GM23338 (cell line): ENCODE results near the gene SH3GLB1. TPM values are rescaled to one million over a fixed set of nuclear protein-coding genes. Genes with fewer than 3 reads are reported as not detected.

Source experiments
- ATAC-seq: fragments of 200-7000 bp; cut with Tn5 transposase; 3 replicates; pipeline ENCODE4 v1.9.1; 2020
- DNase-seq: peaks from one replicate; pipeline ENCODE4 v3.0.0-alpha.2; 2015; ENCODE audit warnings: low spot score
- H2AFZ ChIP-seq: fragments of 200-600 bp; sonication (generic); 2 replicates; pipeline ENCODE4 v1.8.0; 2016; ENCODE audit warnings: antibody characterized with exemption, mild to moderate bottlenecking, moderate library complexity
- H3F3A ChIP-seq: fragments of 200-600 bp; sonication (generic); replicated peaks from 2 replicates; pipeline ENCODE4 v1.8.0; 2017; ENCODE audit warnings: antibody characterized with exemption, mixed run types, low read depth
- H3K27ac ChIP-seq: fragments of 200-600 bp; sonication (generic); 2 replicates; pipeline ENCODE4 v1.6.1; 2016; ENCODE audit warnings: low read depth
- H3K27me3 ChIP-seq: fragments of 200-600 bp; sonication (generic); 2 replicates; pipeline ENCODE4 v1.8.0; 2016; ENCODE audit warnings: mild to moderate bottlenecking, mixed run types, moderate library complexity; ENCODE audit not compliant: insufficient read depth
- H3K36me3 ChIP-seq: fragments of 200-600 bp; sonication (generic); 2 replicates; pipeline ENCODE4 v1.8.0; 2016; ENCODE audit warnings: mild to moderate bottlenecking; ENCODE audit not compliant: insufficient read depth
- H3K4me1 ChIP-seq: fragments of 200-600 bp; sonication (generic); 2 replicates; pipeline ENCODE4 v1.8.0; 2016; ENCODE audit warnings: mild to moderate bottlenecking, moderate library complexity; ENCODE audit not compliant: insufficient read depth
- H3K4me2 ChIP-seq: fragments of 200-600 bp; sonication (generic); 2 replicates; pipeline ENCODE4 v1.7.1; 2017; ENCODE audit warnings: mixed run types
- H3K4me3 ChIP-seq: fragments of 200-600 bp; sonication (generic); 2 replicates; pipeline ENCODE4 v1.6.1; 2016; ENCODE audit warnings: mixed run types
- H3K79me2 ChIP-seq: fragments of 200-600 bp; sonication (generic); replicated peaks from 2 replicates; pipeline ENCODE4 v1.8.0; 2017; ENCODE audit warnings: mild to moderate bottlenecking; ENCODE audit not compliant: insufficient read depth
- H3K9me2 ChIP-seq: fragments of 200-600 bp; sonication (generic); 2 replicates; pipeline ENCODE4 v1.8.0; 2017; ENCODE audit not compliant: insufficient read depth
- H4K20me1 ChIP-seq: fragments of 200-600 bp; sonication (generic); replicated peaks from 2 replicates; pipeline ENCODE4 v1.8.0; 2017; ENCODE audit warnings: mild to moderate bottlenecking; ENCODE audit not compliant: insufficient read depth
- H3K27ac Mint-ChIP-seq: 2 replicates; pipeline ENCODE4 v1.8.0; 2020; ENCODE audit warnings: inconsistent platforms, mild to moderate bottlenecking, moderate library complexity, mixed read lengths
- H3K27me3 Mint-ChIP-seq: 3 replicates; pipeline ENCODE4 v1.8.0; 2022; ENCODE audit warnings: low read depth, mild to moderate bottlenecking, moderate library complexity, mixed read lengths, inconsistent platforms; ENCODE audit not compliant: insufficient read depth, poor library complexity
- H3K36me3 Mint-ChIP-seq: 3 replicates; pipeline ENCODE4 v1.8.0; 2021; ENCODE audit warnings: low read depth, mild to moderate bottlenecking, inconsistent platforms, moderate library complexity, mixed read lengths
- H3K4me1 Mint-ChIP-seq: 3 replicates; pipeline ENCODE4 v1.8.0; 2020; ENCODE audit warnings: mild to moderate bottlenecking, inconsistent platforms, mixed read lengths
- H3K4me3 Mint-ChIP-seq: 3 replicates; pipeline ENCODE4 v1.8.0; 2021; ENCODE audit warnings: moderate library complexity, mild to moderate bottlenecking, inconsistent platforms, mixed read lengths
- H3K9me3 Mint-ChIP-seq: 3 replicates; pipeline ENCODE4 v1.8.0; 2020; ENCODE audit warnings: moderate library complexity, mild to moderate bottlenecking, inconsistent platforms, mixed read lengths
- CREB1 ChIP-seq: fragments of 250-450 bp; sonication (Bioruptor Pico); IDR thresholded peaks from 2 replicates; pipeline ENCODE4 v1.5.0; 2020; ENCODE audit warnings: low read depth, mild to moderate bottlenecking, moderate library complexity
- EZH2phosphoT487 ChIP-seq: fragments of 200-600 bp; sonication (generic); IDR thresholded peaks from one replicate; pipeline ENCODE4 v1.8.1; 2018; ENCODE audit warnings: antibody characterized with exemption; ENCODE audit not compliant: unreplicated experiment
- NANOG ChIP-seq: IDR thresholded peaks from 2 replicates; pipeline ENCODE4 v1.6.1; 2016; ENCODE audit warnings: antibody characterized with exemption, borderline replicate concordance
- POLR2AphosphoS5 ChIP-seq: IDR thresholded peaks from 2 replicates; pipeline ENCODE4 v1.6.1; 2016; ENCODE audit warnings: antibody characterized with exemption, low read depth
- STAT1 ChIP-seq: IDR thresholded peaks from one replicate; pipeline ENCODE4 v1.6.1; 2016; ENCODE audit warnings: antibody characterized with exemption; ENCODE audit not compliant: unreplicated experiment
- ZNF331 ChIP-seq: fragments of 250-450 bp; sonication (Bioruptor Pico); IDR thresholded peaks from 2 replicates; pipeline ENCODE4 v1.5.0; 2020; ENCODE audit warnings: low read depth, mild to moderate bottlenecking, moderate library complexity
- polyA plus RNA-seq: library from polyadenylated mRNA; unstranded; fragments of >200 nt; fragmentation: Nextera tagmentation; extraction: Ambion mirVana; gene quantifications from 2 replicates; pipeline ENCODE4 v1.2.1, GENCODE V29; 2016
- total RNA-seq: library from RNA; depleted of rRNA; stranded (reverse); fragments of >200 nt; shearing (Covaris generic); gene quantifications from 2 replicates; pipeline ENCODE4 v1.2.3, GENCODE V29; 2014
- TF ChIP-seq, protein P1 (sequence below): IDR thresholded peaks from 2 replicates; pipeline ENCODE4 v1.6.1; 2016; ENCODE audit warnings: antibody characterized with exemption
- TF ChIP-seq, protein P2 (sequence below): fragments of 250-450 bp; sonication (Bioruptor Pico); IDR thresholded peaks from 2 replicates; pipeline ENCODE4 v1.5.0; 2020; ENCODE audit warnings: mild to moderate bottlenecking, moderate library complexity
- TF ChIP-seq, protein P3 (sequence below): IDR thresholded peaks from one replicate; pipeline ENCODE4 v1.6.1; 2018; ENCODE audit warnings: antibody characterized with exemption; ENCODE audit not compliant: unreplicated experiment
- TF ChIP-seq, protein P4 (sequence below), 2 experiments: fragments of 200-600 bp in 1 of 2; sonication (generic) in 1 of 2; conservative IDR thresholded peaks; 2 replicates each; pipeline versions ENCODE4 v1.5.1 to v1.6.1; 2016 to 2017; ENCODE audit warnings: antibody characterized with exemption in 2 of 2, low read depth in 2 of 2, mild to moderate bottlenecking in 2 of 2, moderate library complexity in 1 of 2

Gene SH3GLB1
- total and polyA plus RNA-seq, 2 experiments from 2014 or later, result 21.4 to 29.4 TPM

DNA sequence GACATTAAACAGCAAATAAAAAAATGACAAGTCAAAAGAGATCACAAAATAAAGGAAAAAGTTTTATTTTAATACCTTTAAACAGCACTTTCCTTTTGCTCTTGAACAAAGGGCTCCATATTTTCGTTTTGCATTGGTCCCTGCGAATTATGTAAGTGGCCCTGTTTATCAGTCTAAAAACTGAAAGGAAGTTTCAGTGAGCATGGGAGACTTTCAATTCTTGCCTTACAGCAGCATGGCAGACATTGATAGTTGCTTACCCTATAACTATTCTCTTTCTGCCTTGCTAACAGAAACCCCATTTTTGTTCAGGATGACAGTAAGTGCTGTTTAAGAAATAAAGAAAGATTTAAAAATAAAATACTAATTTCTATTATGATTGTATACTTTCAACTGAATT lies 5.2 kb upstream of the SH3GLB1 start:
- Mint-ChIP-seq H3K9me3 (no peaks in the 10 kb centered on the region), H3K36me3 (no peaks in the 10 kb centered on the region), H3K27me3 (peaks cover 3% of the 10 kb centered on the region), H3K27ac (no peak overlapping the region), H3K4me1 (peaks cover 16% of the 10 kb centered on the region; the same call in 2 of the 3 replicates), H3K4me3 (no peak overlapping the region)
- ATAC-seq, result no peak
- Histone ChIP-seq H3K9me2 (no peaks in the 10 kb centered on the region), H3K4me3 (no peak overlapping the region), H3K4me2 (no peak overlapping the region), H3K4me1 (peaks cover 5% of the 10 kb centered on the region), H4K20me1 (no peaks in the 10 kb centered on the region), H3K36me3 (no peaks in the 10 kb centered on the region), H3F3A (no peaks in the 10 kb centered on the region), H3K27me3 (no peaks in the 10 kb centered on the region), H2AFZ (no peak overlapping the region), H3K79me2 (no peaks in the 10 kb centered on the region), H3K27ac (no peak overlapping the region)
- DNase-seq, result no peak
- TF ChIP-seq, protein P1, sequence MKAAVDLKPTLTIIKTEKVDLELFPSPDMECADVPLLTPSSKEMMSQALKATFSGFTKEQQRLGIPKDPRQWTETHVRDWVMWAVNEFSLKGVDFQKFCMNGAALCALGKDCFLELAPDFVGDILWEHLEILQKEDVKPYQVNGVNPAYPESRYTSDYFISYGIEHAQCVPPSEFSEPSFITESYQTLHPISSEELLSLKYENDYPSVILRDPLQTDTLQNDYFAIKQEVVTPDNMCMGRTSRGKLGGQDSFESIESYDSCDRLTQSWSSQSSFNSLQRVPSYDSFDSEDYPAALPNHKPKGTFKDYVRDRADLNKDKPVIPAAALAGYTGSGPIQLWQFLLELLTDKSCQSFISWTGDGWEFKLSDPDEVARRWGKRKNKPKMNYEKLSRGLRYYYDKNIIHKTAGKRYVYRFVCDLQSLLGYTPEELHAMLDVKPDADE, result no peak
- TF ChIP-seq CREB1 (CRISPR knock-in tag), result no peak
- TF ChIP-seq STAT1, result no peak
- TF ChIP-seq, protein P2, sequence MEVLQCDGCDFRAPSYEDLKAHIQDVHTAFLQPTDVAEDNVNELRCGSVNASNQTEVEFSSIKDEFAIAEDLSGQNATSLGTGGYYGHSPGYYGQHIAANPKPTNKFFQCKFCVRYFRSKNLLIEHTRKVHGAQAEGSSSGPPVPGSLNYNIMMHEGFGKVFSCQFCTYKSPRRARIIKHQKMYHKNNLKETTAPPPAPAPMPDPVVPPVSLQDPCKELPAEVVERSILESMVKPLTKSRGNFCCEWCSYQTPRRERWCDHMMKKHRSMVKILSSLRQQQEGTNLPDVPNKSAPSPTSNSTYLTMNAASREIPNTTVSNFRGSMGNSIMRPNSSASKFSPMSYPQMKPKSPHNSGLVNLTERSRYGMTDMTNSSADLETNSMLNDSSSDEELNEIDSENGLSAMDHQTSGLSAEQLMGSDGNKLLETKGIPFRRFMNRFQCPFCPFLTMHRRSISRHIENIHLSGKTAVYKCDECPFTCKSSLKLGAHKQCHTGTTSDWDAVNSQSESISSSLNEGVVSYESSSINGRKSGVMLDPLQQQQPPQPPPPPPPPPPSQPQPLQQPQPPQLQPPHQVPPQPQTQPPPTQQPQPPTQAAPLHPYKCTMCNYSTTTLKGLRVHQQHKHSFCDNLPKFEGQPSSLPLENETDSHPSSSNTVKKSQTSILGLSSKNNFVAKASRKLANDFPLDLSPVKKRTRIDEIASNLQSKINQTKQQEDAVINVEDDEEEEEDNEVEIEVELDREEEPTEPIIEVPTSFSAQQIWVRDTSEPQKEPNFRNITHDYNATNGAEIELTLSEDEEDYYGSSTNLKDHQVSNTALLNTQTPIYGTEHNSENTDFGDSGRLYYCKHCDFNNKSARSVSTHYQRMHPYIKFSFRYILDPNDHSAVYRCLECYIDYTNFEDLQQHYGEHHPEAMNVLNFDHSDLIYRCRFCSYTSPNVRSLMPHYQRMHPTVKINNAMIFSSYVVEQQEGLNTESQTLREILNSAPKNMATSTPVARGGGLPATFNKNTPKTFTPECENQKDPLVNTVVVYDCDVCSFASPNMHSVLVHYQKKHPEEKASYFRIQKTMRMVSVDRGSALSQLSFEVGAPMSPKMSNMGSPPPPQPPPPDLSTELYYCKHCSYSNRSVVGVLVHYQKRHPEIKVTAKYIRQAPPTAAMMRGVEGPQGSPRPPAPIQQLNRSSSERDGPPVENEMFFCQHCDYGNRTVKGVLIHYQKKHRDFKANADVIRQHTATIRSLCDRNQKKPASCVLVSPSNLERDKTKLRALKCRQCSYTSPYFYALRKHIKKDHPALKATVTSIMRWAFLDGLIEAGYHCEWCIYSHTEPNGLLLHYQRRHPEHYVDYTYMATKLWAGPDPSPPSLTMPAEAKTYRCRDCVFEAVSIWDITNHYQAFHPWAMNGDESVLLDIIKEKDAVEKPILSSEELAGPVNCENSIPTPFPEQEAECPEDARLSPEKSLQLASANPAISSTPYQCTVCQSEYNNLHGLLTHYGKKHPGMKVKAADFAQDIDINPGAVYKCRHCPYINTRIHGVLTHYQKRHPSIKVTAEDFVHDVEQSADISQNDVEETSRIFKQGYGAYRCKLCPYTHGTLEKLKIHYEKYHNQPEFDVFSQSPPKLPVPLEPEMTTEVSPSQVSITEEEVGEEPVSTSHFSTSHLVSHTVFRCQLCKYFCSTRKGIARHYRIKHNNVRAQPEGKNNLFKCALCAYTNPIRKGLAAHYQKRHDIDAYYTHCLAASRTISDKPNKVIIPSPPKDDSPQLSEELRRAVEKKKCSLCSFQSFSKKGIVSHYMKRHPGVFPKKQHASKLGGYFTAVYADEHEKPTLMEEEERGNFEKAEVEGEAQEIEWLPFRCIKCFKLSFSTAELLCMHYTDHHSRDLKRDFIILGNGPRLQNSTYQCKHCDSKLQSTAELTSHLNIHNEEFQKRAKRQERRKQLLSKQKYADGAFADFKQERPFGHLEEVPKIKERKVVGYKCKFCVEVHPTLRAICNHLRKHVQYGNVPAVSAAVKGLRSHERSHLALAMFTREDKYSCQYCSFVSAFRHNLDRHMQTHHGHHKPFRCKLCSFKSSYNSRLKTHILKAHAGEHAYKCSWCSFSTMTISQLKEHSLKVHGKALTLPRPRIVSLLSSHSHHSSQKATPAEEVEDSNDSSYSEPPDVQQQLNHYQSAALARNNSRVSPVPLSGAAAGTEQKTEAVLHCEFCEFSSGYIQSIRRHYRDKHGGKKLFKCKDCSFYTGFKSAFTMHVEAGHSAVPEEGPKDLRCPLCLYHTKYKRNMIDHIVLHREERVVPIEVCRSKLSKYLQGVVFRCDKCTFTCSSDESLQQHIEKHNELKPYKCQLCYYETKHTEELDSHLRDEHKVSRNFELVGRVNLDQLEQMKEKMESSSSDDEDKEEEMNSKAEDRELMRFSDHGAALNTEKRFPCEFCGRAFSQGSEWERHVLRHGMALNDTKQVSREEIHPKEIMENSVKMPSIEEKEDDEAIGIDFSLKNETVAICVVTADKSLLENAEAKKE (CRISPR knock-in tag), result no peak
- no peak for TF ChIP-seq NANOG
- TF ChIP-seq EZH2phosphoT487, result no peak
- TF ChIP-seq ZNF331 (CRISPR knock-in tag), result no peak
- TF ChIP-seq, protein P3, sequence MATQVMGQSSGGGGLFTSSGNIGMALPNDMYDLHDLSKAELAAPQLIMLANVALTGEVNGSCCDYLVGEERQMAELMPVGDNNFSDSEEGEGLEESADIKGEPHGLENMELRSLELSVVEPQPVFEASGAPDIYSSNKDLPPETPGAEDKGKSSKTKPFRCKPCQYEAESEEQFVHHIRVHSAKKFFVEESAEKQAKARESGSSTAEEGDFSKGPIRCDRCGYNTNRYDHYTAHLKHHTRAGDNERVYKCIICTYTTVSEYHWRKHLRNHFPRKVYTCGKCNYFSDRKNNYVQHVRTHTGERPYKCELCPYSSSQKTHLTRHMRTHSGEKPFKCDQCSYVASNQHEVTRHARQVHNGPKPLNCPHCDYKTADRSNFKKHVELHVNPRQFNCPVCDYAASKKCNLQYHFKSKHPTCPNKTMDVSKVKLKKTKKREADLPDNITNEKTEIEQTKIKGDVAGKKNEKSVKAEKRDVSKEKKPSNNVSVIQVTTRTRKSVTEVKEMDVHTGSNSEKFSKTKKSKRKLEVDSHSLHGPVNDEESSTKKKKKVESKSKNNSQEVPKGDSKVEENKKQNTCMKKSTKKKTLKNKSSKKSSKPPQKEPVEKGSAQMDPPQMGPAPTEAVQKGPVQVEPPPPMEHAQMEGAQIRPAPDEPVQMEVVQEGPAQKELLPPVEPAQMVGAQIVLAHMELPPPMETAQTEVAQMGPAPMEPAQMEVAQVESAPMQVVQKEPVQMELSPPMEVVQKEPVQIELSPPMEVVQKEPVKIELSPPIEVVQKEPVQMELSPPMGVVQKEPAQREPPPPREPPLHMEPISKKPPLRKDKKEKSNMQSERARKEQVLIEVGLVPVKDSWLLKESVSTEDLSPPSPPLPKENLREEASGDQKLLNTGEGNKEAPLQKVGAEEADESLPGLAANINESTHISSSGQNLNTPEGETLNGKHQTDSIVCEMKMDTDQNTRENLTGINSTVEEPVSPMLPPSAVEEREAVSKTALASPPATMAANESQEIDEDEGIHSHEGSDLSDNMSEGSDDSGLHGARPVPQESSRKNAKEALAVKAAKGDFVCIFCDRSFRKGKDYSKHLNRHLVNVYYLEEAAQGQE, result no peak
- TF ChIP-seq POLR2AphosphoS5, result no peak
- TF ChIP-seq, protein P4, sequence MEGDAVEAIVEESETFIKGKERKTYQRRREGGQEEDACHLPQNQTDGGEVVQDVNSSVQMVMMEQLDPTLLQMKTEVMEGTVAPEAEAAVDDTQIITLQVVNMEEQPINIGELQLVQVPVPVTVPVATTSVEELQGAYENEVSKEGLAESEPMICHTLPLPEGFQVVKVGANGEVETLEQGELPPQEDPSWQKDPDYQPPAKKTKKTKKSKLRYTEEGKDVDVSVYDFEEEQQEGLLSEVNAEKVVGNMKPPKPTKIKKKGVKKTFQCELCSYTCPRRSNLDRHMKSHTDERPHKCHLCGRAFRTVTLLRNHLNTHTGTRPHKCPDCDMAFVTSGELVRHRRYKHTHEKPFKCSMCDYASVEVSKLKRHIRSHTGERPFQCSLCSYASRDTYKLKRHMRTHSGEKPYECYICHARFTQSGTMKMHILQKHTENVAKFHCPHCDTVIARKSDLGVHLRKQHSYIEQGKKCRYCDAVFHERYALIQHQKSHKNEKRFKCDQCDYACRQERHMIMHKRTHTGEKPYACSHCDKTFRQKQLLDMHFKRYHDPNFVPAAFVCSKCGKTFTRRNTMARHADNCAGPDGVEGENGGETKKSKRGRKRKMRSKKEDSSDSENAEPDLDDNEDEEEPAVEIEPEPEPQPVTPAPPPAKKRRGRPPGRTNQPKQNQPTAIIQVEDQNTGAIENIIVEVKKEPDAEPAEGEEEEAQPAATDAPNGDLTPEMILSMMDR (conservative IDR thresholded peaks at IDR 0.05; ENCODE audit: low read depth in 2 of 2), result no peak
